HepG2 (cell line): ENCODE results near the gene MAPK4. TPM values are rescaled to one million over a fixed set of nuclear protein-coding genes. Genes with fewer than 3 reads are reported as not detected.

Experiments used
- ATRX ChIP-seq: sonication (generic); formaldehyde crosslinking; IDR thresholded peaks from 2 replicates; pipeline ENCODE4 v1.4.0; 2020; ENCODE audit warnings: missing genetic modification reagents, borderline replicate concordance
- NFKBIZ ChIP-seq: IDR thresholded peaks from 2 replicates; pipeline ENCODE4 v1.6.1; 2018; ENCODE audit warnings: missing genetic modification reagents, missing compliant biosample characterization
- ZNF441 ChIP-seq: sonication (generic); formaldehyde crosslinking; IDR thresholded peaks from 2 replicates; pipeline ENCODE4 v1.7.0; 2021; ENCODE audit warnings: missing genetic modification reagents, borderline replicate concordance
- polyA plus RNA-seq, 8 experiments: library from polyadenylated mRNA; depleted of rRNA in 3 of 8; stranded (reverse) in 7 of 8; unstranded in 1 of 8; fragments of >200 nt; fragmentation: Illumina TruSeq in 4 of 8; extraction: Trizol in 4 of 8; gene quantifications; 2 replicates each; pipeline versions ENCODE4 v1.2.1 to v1.2.3, GENCODE V29; 2011 to 2016; ENCODE audit warnings: low read depth in 4 of 8, missing spikeins in 1 of 8, mixed read lengths in 1 of 8; ENCODE audit not compliant: insufficient read depth in 1 of 8
- total RNA-seq, 5 experiments: library from RNA; depleted of rRNA; stranded (reverse); fragments of >200 nt; fragmentation: Illumina TruSeq; extraction: Trizol; gene quantifications; 2 replicates each; pipeline ENCODE4 v1.2.3, GENCODE V29; 2016; ENCODE audit warnings: low read depth in 1 of 5
- TF ChIP-seq, protein P1 (sequence below): sonication (generic); formaldehyde crosslinking; IDR thresholded peaks from 2 replicates; pipeline ENCODE4 v1.4.0; 2020; ENCODE audit warnings: mild to moderate bottlenecking, missing genetic modification reagents
- TF ChIP-seq, protein P2 (sequence below): sonication (generic); formaldehyde crosslinking; IDR thresholded peaks from 2 replicates; pipeline ENCODE4 v1.5.0; 2020; ENCODE audit warnings: mild to moderate bottlenecking, missing genetic modification reagents, borderline replicate concordance

Gene MAPK4
- total and polyA plus RNA-seq, 2 of the 13 experiments (the other 11 are each of a cell fraction or from before 2014, with no cell fraction given): not detected

DNA sequence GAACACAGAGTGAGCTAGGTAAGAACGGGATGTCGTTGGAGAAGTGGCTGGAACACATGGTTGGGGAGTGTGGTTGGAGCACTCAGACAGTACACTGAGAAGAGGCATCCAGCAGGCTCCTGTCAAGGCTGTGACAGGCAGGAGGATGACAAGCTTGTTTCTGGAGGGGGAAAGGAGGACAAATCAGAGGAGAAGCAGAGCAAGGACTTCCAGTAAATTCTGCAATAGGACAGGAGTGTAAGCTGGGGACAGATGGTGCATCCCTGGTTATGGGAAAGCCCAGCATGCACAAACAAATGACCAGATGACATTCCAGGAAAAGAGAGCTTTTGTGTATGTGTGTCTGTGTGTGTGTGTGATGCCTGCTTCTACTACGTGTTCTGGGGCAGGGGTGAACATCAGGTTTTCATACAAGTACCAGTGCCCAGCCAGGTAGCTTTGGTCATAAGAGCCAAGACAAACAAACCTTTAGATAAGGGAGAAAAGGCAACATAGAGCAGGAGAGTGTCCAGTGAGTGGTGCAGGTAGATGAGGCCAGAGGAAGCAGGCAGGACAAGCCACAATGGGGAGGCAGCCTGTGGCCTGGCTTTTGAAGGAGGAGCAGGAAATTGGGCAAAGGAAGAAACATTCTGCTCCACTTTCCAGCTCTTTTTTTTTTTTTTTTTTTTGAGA lies 32.1 kb upstream of the MAPK4 start (continued):
- TF ChIP-seq, protein P1, sequence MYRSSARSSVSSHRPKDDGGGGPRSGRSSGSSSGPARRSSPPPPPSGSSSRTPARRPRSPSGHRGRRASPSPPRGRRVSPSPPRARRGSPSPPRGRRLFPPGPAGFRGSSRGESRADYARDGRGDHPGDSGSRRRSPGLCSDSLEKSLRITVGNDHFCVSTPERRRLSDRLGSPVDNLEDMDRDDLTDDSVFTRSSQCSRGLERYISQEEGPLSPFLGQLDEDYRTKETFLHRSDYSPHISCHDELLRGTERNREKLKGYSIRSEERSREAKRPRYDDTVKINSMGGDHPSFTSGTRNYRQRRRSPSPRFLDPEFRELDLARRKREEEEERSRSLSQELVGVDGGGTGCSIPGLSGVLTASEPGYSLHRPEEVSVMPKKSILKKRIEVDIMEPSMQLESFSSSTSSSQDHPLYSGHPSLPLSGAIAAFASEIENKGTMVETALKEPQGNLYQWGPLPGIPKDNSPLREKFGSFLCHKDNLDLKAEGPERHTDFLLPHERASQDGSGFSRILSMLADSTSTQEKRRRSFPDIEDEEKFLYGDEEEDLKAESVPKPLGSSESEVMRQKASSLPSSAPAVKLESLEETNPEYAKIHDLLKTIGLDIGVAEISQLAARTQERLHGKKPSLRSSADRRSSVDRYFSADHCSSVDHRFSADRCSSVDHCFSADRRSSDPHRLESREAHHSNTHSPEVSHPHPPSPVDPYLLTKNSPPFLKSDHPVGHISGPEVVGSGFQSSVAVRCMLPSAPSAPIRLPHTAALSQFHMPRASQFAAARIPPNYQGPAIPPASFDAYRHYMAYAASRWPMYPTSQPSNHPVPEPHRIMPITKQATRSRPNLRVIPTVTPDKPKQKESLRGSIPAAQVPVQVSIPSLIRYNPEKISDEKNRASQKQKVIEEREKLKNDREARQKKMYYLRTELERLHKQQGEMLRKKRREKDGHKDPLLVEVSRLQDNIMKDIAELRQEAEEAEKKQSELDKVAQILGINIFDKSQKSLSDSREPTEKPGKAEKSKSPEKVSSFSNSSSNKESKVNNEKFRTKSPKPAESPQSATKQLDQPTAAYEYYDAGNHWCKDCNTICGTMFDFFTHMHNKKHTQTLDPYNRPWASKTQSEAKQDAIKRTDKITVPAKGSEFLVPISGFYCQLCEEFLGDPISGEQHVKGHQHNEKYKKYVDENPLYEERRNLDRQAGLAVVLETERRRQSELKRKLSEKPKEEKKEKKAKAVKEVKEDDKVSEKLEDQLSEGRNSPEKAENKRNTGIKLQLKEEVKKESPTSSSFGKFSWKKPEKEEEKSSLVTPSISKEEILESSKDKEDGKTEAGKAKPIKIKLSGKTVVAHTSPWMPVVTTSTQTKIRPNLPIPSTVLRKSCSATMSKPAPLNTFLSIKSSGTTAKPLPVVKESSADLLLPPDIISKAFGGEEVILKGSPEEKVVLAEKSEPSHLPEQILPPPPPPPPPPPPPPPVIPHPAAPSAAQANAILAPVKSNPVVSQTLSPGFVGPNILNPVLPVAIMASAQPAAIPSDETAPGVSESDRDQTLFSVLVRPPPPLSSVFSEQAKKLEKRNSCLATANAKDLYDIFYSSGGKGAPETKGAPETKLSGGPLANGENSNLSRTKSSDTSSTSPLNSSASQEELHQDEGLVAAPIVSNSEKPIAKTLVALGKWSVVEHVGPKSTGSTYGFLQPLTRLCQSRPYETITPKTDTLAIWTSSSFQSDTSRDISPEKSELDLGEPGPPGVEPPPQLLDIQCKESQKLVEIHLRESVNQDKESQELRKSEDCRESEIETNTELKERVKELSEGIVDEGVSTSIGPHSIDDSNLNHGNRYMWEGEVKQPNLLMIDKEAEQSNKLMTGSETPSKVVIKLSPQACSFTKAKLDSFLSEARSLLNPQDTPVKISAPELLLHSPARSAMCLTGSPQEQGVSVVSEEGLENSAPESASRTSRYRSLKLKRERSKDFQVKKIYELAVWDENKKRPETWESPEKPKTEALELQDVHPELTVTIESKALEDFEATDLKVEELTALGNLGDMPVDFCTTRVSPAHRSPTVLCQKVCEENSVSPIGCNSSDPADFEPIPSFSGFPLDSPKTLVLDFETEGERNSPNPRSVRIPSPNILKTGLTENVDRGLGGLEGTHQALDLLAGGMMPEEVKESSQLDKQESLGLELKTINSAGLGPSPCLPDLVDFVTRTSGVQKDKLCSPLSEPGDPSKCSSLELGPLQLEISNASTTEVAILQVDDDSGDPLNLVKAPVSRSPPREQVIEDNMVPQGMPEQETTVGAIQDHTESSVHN (CRISPR knock-in tag): no peak
- TF ChIP-seq ZNF441: no peak
- no peak for TF ChIP-seq NFKBIZ (CRISPR knock-in tag)
- TF ChIP-seq, protein P2, sequence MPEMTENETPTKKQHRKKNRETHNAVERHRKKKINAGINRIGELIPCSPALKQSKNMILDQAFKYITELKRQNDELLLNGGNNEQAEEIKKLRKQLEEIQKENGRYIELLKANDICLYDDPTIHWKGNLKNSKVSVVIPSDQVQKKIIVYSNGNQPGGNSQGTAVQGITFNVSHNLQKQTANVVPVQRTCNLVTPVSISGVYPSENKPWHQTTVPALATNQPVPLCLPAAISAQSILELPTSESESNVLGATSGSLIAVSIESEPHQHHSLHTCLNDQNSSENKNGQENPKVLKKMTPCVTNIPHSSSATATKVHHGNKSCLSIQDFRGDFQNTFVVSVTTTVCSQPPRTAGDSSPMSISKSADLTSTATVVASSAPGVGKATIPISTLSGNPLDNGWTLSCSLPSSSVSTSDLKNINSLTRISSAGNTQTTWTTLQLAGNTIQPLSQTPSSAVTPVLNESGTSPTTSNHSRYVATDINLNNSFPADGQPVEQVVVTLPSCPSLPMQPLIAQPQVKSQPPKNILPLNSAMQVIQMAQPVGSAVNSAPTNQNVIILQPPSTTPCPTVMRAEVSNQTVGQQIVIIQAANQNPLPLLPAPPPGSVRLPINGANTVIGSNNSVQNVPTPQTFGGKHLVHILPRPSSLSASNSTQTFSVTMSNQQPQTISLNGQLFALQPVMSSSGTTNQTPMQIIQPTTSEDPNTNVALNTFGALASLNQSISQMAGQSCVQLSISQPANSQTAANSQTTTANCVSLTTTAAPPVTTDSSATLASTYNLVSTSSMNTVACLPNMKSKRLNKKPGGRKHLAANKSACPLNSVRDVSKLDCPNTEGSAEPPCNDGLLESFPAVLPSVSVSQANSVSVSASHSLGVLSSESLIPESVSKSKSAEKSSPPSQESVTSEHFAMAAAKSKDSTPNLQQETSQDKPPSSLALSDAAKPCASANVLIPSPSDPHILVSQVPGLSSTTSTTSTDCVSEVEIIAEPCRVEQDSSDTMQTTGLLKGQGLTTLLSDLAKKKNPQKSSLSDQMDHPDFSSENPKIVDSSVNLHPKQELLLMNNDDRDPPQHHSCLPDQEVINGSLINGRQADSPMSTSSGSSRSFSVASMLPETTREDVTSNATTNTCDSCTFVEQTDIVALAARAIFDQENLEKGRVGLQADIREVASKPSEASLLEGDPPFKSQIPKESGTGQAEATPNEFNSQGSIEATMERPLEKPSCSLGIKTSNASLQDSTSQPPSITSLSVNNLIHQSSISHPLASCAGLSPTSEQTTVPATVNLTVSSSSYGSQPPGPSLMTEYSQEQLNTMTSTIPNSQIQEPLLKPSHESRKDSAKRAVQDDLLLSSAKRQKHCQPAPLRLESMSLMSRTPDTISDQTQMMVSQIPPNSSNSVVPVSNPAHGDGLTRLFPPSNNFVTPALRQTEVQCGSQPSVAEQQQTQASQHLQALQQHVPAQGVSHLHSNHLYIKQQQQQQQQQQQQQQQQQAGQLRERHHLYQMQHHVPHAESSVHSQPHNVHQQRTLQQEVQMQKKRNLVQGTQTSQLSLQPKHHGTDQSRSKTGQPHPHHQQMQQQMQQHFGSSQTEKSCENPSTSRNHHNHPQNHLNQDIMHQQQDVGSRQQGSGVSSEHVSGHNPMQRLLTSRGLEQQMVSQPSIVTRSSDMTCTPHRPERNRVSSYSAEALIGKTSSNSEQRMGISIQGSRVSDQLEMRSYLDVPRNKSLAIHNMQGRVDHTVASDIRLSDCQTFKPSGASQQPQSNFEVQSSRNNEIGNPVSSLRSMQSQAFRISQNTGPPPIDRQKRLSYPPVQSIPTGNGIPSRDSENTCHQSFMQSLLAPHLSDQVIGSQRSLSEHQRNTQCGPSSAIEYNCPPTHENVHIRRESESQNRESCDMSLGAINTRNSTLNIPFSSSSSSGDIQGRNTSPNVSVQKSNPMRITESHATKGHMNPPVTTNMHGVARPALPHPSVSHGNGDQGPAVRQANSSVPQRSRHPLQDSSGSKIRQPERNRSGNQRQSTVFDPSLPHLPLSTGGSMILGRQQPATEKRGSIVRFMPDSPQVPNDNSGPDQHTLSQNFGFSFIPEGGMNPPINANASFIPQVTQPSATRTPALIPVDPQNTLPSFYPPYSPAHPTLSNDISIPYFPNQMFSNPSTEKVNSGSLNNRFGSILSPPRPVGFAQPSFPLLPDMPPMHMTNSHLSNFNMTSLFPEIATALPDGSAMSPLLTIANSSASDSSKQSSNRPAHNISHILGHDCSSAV (CRISPR knock-in tag): no peak
- TF ChIP-seq ATRX: no peak
